ENCODE data around the gene TPST2. TPM values are rescaled to one million over a fixed set of nuclear protein-coding genes. Genes with fewer than 3 reads are reported as not detected.

The TPST2 gene
- total and polyA plus RNA-seq, 2 donors (not counting 3 experiments of a cell fraction or from before 2014, with no cell fraction given) = 49.4 to 121 TPM

DNA sequence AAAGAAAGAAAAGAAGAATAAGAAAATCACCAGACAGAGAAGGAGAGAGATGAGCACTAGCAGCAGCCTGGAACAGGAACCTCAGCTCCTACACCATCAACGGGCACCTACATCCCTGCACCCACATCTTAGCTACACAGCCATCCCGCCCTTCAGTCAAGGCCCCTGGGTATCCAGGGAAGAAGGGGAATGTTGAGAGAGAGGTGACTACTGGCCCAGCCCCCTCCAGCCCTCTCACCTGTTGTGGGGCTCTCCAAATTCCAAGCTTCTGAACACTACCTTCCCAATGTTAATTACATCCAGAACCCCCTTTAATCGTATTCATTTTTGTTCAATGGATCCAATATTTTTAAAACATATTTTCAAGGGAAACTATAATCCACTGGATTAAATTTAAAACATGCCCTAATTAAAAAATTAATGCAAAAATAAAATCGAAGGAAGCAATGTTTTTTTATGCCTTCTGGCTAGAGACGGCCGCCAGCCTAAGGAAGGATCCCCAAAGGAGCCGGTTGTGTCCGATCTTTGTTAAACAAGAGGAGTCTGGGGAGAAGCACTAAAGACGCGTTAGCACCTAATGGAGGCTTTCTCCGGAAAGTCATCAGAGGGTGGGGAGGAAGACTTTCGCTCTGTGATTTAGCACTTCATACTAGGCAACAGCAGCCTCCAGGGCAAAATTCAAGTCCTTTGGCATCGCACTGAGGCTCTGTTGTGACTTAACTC lies 9.5 kb downstream of the TPST2 start:
- Histone ChIP-seq H3K4me1 (ENCODE audit: control insufficient read depth, extremely low read depth, insufficient read depth, low read length) (peaks cover 14% of the 10 kb centered on the region), H3K9ac (replicated peaks; ENCODE audit: extremely low read depth, insufficient read depth, low read length) (no peak overlapping the region), H4K20me1 (replicated peaks; ENCODE audit: control insufficient read depth, extremely low read depth, insufficient read depth, low read length) (peaks cover 7% of the 10 kb centered on the region), H3K27me3 (ENCODE audit: control insufficient read depth in 2 of 2, insufficient read depth in 2 of 2, low read length in 2 of 2) (no peaks in the 10 kb centered on the region), H3K4me2 (ENCODE audit: insufficient read depth, low read length) (no peak overlapping the region), H3K27ac (ENCODE audit: insufficient read depth, low read depth, low read length) (no peak overlapping the region), H3K4me3 (replicated peaks in 1 of 3; ENCODE audit: insufficient read depth in 1 of 3, low read depth in 1 of 3, low read length in 3 of 3) (no peak overlapping the region), H3K36me3 (ENCODE audit: control insufficient read depth in 2 of 2, extremely low read depth in 1 of 2, insufficient read depth in 2 of 2, low read length in 2 of 2) (peaks cover 0 to 8% of the 10 kb centered on the region in 2 experiments), H3K9me3 (replicated peaks; ENCODE audit: control insufficient read depth, insufficient read depth, low read length) (no peaks in the 10 kb centered on the region), H3K79me2 (ENCODE audit: control insufficient read depth, insufficient read depth, low read length) (peaks cover 30% of the 10 kb centered on the region), H2AFZ (ENCODE audit: low read depth, low read length) (no peak overlapping the region), H3K9me1 (replicated peaks; ENCODE audit: control insufficient read depth, extremely low read depth, insufficient read depth, low read length) (no peaks in the 10 kb centered on the region)
- DNase-seq (ENCODE audit: low read depth, low spot score) (no peak), FAIRE-seq (no peak)
- TF ChIP-seq GATA2 (IDR thresholded peaks at IDR 0.05; ENCODE audit: insufficient read depth, insufficient read length, low read depth, low read length) (no peak), EZH2 (IDR thresholded peaks at IDR 0.05; ENCODE audit: borderline replicate concordance, low read depth, low read length, severe bottlenecking) (no peak), FOS (IDR thresholded peaks at IDR 0.05; ENCODE audit: borderline replicate concordance, insufficient read depth, low read length) (no peak), POLR2A (IDR thresholded peaks at IDR 0.05; ENCODE audit: low read depth, low read length) (no peak), JUN (IDR thresholded peaks at IDR 0.05; ENCODE audit: borderline replicate concordance, insufficient read depth, insufficient read length, low read depth) (no peak), MYC (IDR thresholded peaks at IDR 0.05; ENCODE audit: low read depth, low read length) (no peak), MAX (IDR thresholded peaks at IDR 0.05; ENCODE audit: insufficient read depth, insufficient read length) (no peak), POLR2AphosphoS5 (IDR thresholded peaks at IDR 0.05; ENCODE audit: insufficient read depth, low read depth, low read length) (no peak), CTCF (IDR thresholded peaks at IDR 0.05; ENCODE audit: extremely low read depth in 1 of 2, insufficient read depth in 1 of 2, low read depth in 1 of 2, low read length in 2 of 2) (no peak)
- ChIA-PET POLR2A (no interaction called here), CTCF (no interaction called here)
- dilution Hi-C loops (cut with MboI; ENCODE audit: extremely low pct_ligation_motif_present, low sequenced_read_pairs) = no loop called here
- intact Hi-C loops (cut with micrococcal nuclease) = no loop called here
- BruUV-seq (replicated peaks) = no TSS peak
